VCaP (cell line): ENCODE measurements around the gene PIM3.

Experiments used
- H3K27ac ChIP-seq: fragments of 450-650 bp; 2 replicates; pipeline ENCODE4 v1.5.1; 2017
- TF ChIP-seq, protein P1 (sequence below): fragments of 450-650 bp; conservative IDR thresholded peaks from 2 replicates; pipeline ENCODE4 v1.5.1; 2017; ENCODE audit warnings: mild to moderate bottlenecking, moderate library complexity

Gene PIM3

DNA sequence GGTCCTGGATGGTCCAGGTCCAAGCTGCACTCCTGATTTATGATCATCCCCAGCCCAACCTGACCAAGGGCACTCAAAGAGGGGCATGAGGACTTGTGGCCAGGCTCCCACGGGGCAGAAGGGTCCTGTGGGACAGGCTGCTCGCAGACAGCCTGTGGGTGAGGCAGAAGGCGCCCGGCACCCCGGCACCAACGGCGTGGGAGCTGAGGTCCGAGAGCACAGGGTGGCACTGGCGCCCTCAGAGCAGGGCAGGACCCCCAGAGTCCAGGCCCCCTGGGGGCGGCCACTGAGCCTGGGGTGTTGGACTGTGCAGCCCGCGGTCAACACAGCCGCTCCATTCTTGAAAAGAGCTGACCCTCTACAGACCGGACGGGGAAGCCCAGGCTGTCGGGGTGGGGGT is 48.7 kb downstream of the PIM3 start:
- TF ChIP-seq, protein P1, sequence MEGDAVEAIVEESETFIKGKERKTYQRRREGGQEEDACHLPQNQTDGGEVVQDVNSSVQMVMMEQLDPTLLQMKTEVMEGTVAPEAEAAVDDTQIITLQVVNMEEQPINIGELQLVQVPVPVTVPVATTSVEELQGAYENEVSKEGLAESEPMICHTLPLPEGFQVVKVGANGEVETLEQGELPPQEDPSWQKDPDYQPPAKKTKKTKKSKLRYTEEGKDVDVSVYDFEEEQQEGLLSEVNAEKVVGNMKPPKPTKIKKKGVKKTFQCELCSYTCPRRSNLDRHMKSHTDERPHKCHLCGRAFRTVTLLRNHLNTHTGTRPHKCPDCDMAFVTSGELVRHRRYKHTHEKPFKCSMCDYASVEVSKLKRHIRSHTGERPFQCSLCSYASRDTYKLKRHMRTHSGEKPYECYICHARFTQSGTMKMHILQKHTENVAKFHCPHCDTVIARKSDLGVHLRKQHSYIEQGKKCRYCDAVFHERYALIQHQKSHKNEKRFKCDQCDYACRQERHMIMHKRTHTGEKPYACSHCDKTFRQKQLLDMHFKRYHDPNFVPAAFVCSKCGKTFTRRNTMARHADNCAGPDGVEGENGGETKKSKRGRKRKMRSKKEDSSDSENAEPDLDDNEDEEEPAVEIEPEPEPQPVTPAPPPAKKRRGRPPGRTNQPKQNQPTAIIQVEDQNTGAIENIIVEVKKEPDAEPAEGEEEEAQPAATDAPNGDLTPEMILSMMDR: no peak
- H3K27ac ChIP-seq: no peak overlapping the region

DNA sequence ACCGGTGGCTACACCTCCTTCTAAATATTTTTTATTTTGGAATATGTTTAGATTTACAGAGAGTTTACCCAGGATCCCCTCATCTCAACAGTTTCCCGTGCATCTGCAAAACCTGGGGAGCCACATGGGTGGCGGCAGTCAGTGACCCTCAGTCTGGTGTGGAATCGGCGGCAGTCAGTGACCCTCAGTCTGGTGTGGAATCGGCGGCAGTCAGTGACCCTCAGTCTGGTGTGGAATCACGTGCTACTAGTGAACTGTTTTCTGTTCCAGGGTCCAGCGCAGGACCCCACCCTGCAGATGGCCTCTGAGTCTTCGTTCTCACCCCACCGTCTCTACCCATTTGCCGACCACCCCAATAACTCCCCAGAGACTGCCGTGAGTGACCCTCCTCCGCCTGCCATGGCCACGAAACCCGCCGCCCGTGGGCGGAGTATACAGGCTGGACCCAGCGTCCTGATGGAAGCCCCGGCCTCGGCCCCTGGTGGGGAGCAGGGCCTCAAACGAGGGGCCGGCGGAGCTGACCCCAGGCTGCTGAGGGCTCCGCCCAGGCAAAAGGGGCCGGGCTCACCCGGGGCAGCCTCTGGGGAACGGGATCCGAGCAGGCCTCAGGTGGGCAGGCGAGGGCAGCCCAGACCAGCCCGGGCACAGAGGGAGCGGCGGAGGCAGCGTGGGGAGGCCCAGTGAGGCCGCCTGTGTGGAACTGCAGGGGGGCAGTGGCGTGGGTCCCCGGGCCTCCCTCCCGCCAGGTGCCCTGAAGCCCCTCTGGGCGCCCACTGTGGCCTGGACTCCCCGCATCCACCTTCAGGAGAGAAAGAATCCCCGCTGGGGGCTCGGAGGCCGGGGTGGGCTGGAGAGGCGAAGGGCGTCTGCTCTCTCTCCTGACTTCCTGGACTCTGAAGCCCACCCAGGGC is 49.4 kb downstream of the PIM3 start:
- H3K27ac ChIP-seq: no peak overlapping the region
- TF ChIP-seq, protein P1: no peak

GRCh38 chr22:50010676-50011446 is 50.3 kb downstream of the PIM3 start:
- TF ChIP-seq, protein P1: no peak
- H3K27ac ChIP-seq: no peak overlapping the region

DNA sequence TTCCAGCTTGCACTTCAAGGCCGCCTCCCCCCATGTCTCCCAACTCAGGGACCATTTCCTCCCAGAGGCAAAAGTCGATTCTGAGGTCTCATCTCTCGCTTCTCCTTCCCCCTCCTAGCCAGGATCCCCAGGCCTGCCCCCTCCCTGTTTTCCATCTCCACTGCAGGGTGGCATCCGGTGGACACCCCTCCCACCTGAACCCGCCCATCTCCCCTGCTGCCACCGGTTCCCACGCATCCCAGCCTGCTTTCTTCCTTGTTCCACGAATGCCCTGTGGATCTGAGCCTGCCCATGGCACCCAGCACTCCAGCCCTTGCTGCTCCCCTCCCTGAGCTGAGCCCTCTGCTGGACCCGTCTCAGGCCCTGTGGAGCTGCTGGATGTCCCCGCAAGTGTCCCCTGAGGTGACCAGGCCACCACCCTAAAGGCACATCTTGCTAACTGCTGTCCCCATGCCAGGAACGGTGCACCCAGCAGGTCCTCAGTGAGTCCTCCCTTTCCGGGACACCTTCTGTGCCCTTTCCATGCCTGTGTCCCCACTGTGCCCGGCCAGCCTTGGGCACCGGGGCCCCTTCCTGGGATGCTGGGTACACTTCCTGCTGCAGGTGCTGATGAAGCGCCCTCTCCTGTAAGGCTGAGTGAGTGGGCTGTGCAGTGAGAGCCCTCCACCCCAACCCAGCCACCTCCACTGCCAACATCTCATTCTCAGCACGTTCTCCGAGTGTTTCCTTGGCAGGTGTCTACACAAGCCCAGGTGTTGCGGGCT is 51.1 kb downstream of the PIM3 start:
- no peak overlapping the region for H3K27ac ChIP-seq
- TF ChIP-seq, protein P1: no peak

DNA sequence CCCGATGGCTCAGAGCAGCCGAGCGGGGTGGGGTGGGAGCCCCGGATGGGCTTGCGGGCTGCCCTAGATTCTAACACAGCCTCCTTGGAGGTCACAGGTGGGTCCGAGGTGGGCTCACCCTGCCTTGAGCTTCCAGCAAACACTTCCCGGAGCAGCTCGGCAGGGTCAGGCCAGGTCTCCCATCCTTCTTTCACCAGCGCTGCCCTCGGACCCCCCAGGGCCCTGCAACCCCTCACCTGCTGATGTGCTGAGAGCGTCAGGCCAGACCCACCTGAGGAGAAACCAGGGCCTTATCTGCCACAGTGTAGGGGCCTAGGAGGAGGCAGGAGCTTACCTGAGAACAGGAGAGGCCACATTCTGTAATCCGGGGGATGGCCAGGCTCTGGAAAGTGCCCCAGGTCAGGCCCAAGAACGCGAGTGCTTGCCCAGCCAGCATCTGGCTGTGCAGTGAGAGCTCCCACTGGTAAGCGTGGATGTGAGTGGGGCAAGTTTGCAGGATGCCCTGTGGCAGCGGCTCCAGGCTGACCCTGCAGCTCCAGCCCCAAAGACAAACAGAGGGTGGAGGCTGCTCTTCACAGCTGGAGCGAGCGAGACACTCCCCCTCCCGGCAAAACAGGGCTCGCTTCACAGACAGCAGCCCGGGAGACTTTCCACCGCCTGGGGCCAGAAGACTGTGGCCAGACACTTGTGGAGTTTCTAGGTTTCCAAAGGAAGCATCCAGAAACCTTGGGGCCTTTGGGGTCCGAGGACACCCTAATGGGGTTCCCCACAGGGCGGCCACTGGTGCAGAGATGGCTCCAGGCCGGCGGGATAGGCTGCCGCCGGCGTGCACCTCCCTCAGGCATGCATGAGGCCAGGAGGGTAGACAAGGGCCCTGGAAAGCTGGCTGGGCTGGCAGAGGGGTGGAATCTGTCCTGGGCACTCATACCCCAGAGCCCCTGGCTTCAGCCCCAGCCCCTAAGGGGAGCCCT is 51.9 kb downstream of the PIM3 start, which contains the start of gene IL17REL:
IL17REL (minus strand) TSS at position 555 of the 971 bp plus-strand sequence; CDS start at position 436, 119 bp downstream.
- no peak within 1 kb of the TSS for H3K27ac ChIP-seq
- TF ChIP-seq, protein P1: no peak
